Activated effector memory CD4-positive, alpha-beta T cell treated with anti-CD3 and anti-CD28 coated beads, Interleukin-2, amount 50 U/mL, for 16 hours (primary cell): ENCODE results near the gene HOXC13.

Experiments used
- DNase-seq: peaks from one replicate; pipeline ENCODE4 v3.0.0-alpha.2; 2020

HOXC13 gene

GRCh38 chr12:53955036-53955775, 16.6 kb downstream of the HOXC13 start:
- no peak for DNase-seq

GRCh38 chr12:53955776-53956250, 17.2 kb downstream of the HOXC13 start:
- no peak for DNase-seq

GRCh38 chr12:53956251-53956887, 17.7 kb downstream of the HOXC13 start:
- no peak for DNase-seq

GRCh38 chr12:53956914-53957536, 18.4 kb downstream of the HOXC13 start:
- no peak for DNase-seq

GRCh38 chr12:53958128-53958527, 19.5 kb downstream of the HOXC13 start:
- no peak for DNase-seq

GRCh38 chr12:53959314-53959713, 20.7 kb downstream of the HOXC13 start:
- no peak for DNase-seq

GRCh38 chr12:53960187-53961024, 21.8 kb downstream of the HOXC13 start:
- no peak for DNase-seq

GRCh38 chr12:53961025-53961761, 22.6 kb downstream of the HOXC13 start:
- DNase-seq, result no peak

- DNase-seq, result no peak
Observed at GRCh38 chr12:53963005-53963404, 24.4 kb downstream of the HOXC13 start.

- DNase-seq, result no peak
Observed at GRCh38 chr12:53963434-53964314, 25.0 kb downstream of the HOXC13 start.

GRCh38 chr12:53964315-53964713, 25.7 kb downstream of the HOXC13 start:
- DNase-seq, result no peak

- no peak for DNase-seq
Observed at GRCh38 chr12:53965281-53966084, 26.9 kb downstream of the HOXC13 start.

- no peak for DNase-seq
Observed at GRCh38 chr12:53966085-53966384, 27.4 kb downstream of the HOXC13 start.

GRCh38 chr12:53966385-53967133, 27.9 kb downstream of the HOXC13 start:
- DNase-seq, result no peak

GRCh38 chr12:53967421-53967925, 28.8 kb downstream of the HOXC13 start:
- no peak for DNase-seq

- DNase-seq, result no peak
Observed at GRCh38 chr12:53968214-53969127, 29.8 kb downstream of the HOXC13 start.

GRCh38 chr12:53969588-53970259, 31.1 kb downstream of the HOXC13 start:
- no peak for DNase-seq

GRCh38 chr12:53970451-53970850, 31.8 kb downstream of the HOXC13 start:
- no peak for DNase-seq
